Forelimb muscle (tissue), 1 donor: ENCODE results near the gene SMYD3. TPM values are rescaled to one million over a fixed set of nuclear protein-coding genes. Genes with fewer than 3 reads are reported as not detected.
"Not testable (repeated sequence)": the region's sequence is repeated elsewhere in the genome, so short reads cannot be mapped to it uniquely, and the experiment has no call there.

Experiments used
- DNase-seq: peaks from one replicate; pipeline ENCODE4 v3.0.0-alpha.2; 2013; ENCODE audit warnings: low read depth
- polyA plus RNA-seq: library from polyadenylated mRNA; unstranded; fragments of 120-200 nt; gene quantifications from one replicate; pipeline ENCODE4 v1.2.1, GENCODE V29; 2013; ENCODE audit not compliant: insufficient read length

SMYD3 gene
- polyA plus RNA-seq, 1 donor = 7.9 TPM

DNA sequence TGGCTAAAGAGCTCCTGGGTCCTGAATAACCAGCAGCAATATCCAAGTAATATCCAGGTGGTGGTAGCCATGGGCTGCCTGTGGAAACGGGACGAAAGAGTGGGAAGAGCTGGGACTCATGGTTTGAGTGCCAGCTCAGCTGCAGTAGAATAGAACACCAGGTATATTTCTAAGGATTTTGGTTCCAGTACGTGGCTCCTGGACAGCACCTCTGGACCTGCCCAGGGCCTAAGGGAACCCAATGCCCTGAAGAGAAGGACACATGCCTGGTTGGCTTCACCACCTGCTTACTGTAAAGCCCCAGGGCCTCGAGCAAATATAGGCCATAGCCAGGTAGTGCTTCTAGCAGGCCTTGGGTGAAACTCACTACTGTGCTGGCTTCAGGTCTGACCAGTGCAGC, 785.6 kb downstream of the SMYD3 start:
- no peak for DNase-seq

DNA sequence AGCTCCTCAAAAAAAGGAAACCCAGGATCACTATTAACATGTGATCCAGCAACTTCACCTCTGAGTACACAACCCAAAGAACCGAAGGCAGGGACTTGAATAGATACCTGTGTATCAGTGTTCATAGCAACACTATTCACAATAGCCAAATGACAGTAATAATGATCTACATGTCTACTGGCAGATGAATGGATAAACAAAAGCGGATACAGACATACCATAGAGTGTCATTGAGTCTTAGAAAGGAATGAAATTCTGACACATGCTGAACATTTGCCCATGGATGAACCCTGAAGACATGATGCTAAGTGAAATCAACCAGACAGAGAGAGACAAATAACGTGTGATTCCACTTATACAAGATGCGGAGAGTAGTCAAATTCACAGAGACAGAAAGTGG, 788.1 kb downstream of the SMYD3 start:
- no peak for DNase-seq

- no peak for DNase-seq
Observed at GRCh38 chr1:245718123-245718522, 789.0 kb downstream of the SMYD3 start.

DNA sequence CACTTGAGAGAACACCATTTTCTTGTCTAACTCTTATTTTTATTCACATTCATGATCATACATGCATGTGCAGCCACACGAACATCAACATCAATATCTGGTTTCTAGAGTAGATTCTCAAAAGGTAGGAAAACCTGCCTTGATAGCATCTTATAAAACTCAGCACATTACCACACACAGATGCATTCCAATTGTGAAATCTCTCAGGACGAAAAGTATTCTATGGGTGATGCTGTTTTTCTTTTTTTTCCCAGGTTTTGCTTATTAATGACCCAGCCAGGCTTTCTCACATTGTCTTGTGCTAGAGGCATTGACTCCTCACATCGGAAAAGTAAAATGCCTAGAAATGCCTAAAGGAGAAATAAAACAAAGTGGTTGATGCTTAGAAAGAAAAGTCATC, 789.5 kb downstream of the SMYD3 start:
- no peak for DNase-seq

- DNase-seq = no peak
Observed at GRCh38 chr1:245716561-245716960, 790.5 kb downstream of the SMYD3 start.

DNA sequence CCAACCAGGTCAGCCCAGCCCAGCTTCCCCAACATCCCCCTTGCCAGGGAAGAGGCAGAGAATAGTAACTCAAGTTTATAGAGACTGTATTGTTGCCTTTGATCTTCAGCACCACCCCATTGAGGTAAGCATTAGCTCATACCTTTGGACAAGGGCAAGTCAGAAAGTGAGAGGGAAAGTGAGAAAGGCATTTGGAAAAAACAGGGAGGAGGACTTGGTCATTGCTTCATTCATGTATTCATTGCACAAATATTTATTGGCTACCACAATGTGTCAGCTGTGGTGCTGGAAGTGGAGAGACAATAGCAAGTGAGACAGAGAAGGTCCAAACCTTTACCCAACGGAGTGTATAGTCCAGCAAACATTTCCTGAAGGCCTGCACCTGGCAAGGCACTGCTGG, 791.1 kb downstream of the SMYD3 start:
- no peak for DNase-seq

GRCh38 chr1:245715291-245715701, 791.8 kb downstream of the SMYD3 start:
- no peak for DNase-seq

DNA sequence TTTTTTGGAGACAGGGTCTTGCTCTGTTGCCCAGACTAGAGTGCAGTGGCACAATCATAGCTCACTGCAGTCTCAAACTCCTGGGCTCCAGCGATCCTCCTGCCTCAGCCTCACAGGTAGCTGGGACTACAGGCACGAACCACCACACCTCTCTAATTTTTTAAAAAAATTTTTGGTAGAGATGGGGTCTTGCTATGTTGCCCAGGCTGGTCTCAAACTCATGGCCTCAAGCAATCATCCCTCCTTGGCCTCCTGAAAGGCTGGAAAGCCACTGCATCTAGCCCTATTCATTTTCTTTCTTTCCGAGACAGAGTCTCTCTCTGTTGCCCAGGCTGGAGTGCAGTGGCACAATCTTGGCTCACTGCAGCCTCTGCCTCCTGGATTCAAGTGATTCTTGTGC, 793.1 kb downstream of the SMYD3 start:
- DNase-seq = not testable (repeated sequence)

DNA sequence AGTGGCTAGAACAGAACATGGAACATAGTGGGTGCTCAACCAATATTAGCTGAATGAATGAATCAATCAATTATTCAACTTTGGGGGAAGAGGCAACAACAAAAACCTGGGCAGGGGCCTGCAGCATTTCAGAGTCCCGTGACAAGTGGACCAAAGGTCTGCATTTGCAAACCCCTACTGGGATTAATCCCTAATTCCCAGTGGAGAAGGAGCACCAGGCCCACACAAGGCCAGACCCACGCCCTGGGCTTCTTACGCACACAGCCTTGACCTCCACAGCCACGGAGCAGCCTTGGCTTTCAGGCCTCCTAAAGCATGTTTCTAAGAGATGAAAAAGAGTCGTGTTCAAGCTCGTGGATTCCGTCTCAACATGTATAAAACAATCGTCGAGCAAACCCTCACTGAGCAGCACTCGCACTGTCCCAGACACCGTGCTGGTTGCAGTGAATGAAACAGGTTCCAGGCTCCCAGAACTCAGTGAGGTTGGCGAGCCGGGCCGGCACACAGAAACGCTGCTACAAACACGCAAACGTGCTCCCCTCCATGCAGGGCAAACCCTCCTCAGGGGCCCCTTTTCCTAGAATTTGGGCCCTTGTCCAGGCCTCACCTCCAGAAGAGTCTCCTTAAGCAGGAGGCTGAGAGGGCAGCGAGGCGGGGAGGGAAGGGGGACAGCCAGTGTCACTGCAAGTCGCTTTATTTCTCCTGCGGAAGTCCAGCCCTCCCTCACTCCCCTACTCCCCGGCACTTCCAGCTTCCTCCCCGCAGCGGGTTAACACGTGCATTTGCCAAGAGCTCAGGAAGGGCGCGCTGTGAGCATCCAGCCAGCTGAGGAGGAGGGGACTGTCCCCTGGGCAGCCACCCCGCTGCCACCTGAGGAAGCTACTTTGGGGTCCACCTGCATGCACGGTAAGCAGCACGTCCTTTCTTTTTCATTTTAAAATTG, 795.8 kb downstream of the SMYD3 start:
- DNase-seq = no peak

- no peak for DNase-seq
Observed at GRCh38 chr1:245707941-245708340, 799.1 kb downstream of the SMYD3 start.

DNA sequence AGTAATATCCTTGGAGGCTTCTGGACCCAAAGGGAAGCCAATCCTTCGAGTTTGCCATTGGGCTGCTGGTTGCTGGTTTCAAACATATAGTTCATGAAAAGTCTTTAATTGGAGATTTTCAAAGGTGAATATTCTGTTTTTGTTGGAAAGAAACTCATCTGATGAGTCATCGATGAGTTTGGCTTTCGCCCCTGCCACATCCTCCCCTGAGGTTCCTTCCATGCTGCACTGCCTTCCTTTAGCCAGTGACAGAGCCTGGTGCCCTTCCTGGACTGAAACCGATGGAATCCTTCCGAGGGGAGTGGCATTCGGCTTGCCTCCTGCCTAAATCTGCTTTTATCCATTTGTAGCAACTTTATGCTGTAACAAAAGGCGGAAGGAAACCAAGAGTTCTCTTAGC, 802.3 kb downstream of the SMYD3 start:
- no peak for DNase-seq

GRCh38 chr1:245704341-245704740, 802.7 kb downstream of the SMYD3 start:
- no peak for DNase-seq

DNA sequence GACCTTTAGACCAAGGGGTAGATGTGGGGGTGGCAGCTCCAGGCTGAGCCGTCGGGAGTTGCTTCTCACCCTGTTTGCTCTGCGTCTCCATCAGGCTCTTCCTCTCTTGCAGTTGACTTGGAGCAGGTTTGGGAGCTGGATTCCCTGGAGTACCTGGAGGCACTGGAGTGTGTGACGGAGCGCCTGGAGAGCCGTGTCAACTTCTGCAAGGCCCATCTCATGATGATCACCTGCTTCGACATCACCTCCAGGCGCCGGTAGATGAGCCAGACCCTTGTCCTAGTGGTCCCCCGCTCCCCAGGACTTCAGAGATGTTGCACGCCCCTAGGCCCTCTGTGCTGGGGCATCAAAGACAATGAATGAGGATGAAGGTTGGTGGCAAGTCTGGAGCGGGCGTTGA, 804.7 kb downstream of the SMYD3 start:
- no peak for DNase-seq

- no peak for DNase-seq
Observed at GRCh38 chr1:245701631-245702030, 805.4 kb downstream of the SMYD3 start.

DNA sequence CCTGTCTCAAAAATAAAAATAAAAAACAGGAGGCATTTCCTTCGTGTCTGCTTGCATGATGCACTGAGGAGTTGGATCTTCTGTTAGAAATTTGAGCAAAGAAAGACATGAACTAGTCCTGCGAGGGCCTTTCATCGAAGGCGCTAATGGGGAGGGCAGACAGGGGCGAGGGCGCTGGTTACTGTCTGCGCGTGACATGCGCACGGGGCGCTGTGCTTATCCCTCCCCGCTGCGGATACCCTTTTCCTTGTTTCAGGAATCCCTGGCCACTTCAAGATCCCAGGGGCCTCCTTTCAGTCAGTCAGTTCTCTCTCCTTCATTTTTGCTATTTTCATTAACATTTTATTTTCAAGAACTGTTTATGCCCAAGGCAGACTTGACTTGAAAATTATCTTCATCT, 806.4 kb downstream of the SMYD3 start:
- no peak for DNase-seq

Other genes starting within 250 kb of the SMYD3 start
- 11.7 TPM for gene TFB2M, start 59.0 kb upstream of the SMYD3 start, polyA plus RNA-seq
- 11.7 TPM for gene CNST, start 59.2 kb upstream of the SMYD3 start, polyA plus RNA-seq
- gene SCCPDH, start 217.1 kb upstream of the SMYD3 start, polyA plus RNA-seq = 37.1 TPM